Renal cortex interstitium (tissue), 11 donors: Measurements from ENCODE around the gene ZYX. TPM values are rescaled to one million over a fixed set of nuclear protein-coding genes. Genes with fewer than 3 reads are reported as not detected.
"Not testable (repeated sequence)": the region's sequence is repeated elsewhere in the genome, so short reads cannot be mapped to it uniquely, and the experiment has no call there.

ENCODE experiments used
- DNase-seq, 11 donors: peaks; one replicate each; pipeline ENCODE4 v3.0.0-alpha.2; 2013; ENCODE audit warnings: low read depth in 9 of 11, low spot score in 4 of 11; ENCODE audit errors: extremely low read depth in 1 of 11
- polyA plus RNA-seq, 3 donors: library from polyadenylated mRNA; unstranded; fragments of 120-200 nt; gene quantifications; one replicate each; pipeline ENCODE4 v1.2.1, GENCODE V29; 2013; ENCODE audit not compliant: insufficient read length in 3 of 3

Gene ZYX
- polyA plus RNA-seq, 3 donors, result 70.1 to 96.0 (median 92.8) TPM

GRCh38 chr7:143408252-143408685 lies 27.1 kb downstream of the ZYX start:
- DNase-seq, result no peak

DNA sequence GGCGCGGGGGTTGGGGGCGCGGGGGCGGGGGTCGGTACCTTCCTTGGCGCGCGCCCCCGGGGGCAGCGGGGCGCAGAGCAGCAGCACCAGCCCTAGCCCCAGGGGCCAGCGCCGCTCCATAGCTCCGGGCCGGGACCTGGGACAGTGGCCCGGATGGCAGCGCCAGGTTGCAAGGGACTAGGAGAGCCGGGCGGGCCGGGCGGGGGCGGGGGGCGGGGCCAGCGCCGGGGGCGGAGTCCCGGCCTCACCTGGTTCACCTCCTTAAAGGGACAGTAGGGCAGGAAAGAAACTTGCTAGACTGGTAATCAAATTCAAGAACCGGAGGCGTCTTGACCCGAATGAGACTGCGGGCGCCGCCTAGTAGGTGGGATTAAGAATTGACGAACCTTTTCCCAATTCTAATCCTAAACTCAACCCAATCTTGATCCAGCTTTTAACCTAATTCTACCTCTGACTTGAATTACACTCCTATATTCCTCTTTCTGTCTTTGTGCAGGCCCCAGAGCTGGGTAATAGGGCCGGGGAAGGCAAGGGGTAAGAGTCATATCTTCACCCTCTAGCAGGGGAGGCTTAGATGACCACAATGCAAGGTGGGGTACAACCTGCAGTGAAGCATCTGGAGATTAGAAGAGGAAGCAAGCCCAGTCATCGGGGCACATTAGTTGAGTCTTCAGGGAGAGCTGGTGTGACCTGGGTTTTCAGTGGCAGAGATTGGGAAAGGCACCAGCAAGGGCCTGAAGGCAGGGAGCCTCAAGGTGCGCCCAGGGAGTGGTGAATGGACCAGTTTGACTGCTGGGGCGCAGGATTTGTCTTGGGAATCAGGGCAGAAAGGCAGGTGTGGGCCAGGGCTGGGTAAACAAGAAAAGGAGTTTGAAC lies 27.8 kb downstream of the ZYX start, which contains the start of gene EPHA1:
Gene EPHA1 (minus strand): TSS at position 171 of the 876 bp plus-strand sequence. CDS start 51 bp downstream, at position 120.
- peak in 1 of 11 donors; percentile 53 for DNase-seq

DNA sequence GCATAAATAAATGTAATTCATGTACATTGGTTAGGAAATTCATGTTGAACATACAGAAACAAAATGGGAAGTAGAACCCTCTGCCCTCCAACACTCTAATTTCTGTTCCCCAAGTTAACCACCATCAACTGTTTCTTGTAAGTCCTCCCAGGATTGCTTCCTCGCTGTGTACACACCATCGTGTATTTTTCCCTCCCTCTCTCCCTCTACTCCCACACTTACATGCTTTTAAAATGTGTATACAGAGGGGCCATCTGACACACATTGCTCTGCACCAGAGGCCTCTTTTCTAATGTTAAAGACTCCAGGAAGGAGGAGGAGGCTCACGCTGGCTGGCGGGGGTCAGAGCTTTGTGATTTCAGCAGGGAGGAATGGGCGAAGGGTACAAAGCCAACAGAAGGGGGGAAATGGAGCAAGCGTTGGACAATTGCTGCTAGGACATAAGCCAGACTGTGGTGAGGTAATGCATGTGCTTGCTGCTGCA lies 29.4 kb downstream of the ZYX start:
- no peak for DNase-seq

DNA sequence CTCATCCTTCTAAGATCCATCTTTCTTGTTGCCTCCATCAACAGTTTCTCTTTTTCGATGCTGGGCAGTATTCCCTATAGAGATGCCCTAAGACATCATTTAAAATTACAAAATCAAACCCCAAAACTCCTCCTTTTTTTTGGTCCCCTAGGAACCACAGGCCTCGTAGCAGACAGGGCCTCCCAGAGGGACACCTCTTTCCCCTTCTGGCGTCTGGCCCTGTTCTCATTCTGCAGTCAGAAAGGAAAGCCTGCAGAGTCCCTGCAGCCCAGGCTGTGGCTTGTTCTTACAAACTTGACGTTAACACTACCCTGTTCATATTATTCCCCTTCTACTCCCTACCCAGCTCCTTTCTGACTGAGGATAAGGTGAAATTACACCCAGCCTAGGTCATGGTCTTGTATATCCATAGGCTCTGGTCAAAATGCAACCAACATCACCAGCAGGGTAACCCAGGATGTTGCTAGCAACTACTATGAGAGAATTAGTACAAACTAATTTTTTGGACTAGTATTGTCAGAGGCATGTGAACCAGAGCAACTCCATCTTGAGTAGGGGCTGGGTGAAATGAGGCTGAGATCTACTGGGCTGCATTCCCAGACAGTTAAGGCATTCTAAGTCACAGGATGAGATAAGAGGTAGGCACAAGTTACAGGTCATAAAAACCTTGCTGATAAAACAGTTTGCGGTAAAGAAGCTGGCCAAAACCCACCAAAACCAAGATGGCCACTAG lies 31.0 kb downstream of the ZYX start:
- DNase-seq, result no peak

- no peak for DNase-seq
These were observed 32.0 kb downstream of the ZYX start for GRCh38 chr7:143413123-143413522.

- DNase-seq, result not testable (repeated sequence)
These were observed 34.1 kb downstream of the ZYX start for GRCh38 chr7:143415209-143415608.

GRCh38 chr7:143415742-143416397 lies 34.7 kb downstream of the ZYX start:
- no peak for DNase-seq

- no peak for DNase-seq
These were observed 35.5 kb downstream of the ZYX start for GRCh38 chr7:143416565-143417149.

DNA sequence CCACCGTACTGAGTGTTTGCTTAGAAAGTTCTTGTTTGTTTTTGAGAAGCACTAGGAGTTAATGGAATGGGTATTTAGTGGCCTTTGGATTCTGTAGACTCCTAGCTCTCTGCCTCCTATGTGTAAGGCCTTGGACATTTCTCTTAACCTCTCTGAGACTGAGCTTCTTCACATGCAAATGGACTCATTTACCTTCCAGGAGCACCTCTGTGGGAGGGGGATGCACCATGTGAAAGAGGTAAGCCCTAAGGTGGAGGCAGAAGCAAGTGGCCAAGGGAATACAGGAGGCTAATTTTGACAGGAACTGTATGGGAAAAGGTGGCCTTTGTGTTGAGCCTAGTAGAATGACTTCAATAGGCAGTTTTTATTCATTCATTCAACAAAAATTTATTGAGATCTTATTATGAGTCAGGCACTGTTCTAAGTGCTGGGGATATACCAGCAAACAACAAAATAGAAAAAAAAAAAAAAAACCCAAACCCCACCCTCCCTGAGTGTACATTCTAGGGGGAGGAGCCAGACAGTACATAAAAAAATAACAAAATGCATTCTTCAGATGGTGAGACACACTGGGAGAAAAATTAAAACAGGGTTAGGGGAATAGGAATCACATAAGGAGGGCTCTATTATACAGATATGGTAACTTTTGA lies 36.7 kb downstream of the ZYX start:
- no peak for DNase-seq

- DNase-seq, result no peak
These were observed 37.7 kb downstream of the ZYX start for GRCh38 chr7:143418681-143419458.

GRCh38 chr7:143419880-143420279 lies 38.7 kb downstream of the ZYX start:
- no peak for DNase-seq

- DNase-seq, result not testable (repeated sequence)
These were observed 39.5 kb downstream of the ZYX start for GRCh38 chr7:143420624-143421023.

DNA sequence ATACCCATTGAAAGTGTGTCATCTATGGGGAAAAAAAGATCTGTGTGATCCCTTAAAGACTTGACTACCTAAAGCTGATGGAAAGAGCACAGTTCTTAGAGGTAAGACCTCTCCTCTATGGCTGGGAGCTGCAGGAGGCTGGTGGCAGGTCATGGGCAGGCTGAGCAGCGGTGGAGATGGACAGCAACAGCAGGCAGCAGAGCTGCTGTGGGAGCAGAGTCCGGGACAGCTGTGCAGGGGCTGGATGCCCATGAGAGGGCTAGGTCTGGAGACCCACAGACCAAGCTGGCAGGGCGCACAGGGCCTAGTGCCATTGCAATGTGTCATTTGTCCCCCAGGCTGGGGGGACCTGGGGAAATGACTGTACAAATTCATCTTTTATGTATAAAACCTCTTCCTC lies 40.9 kb downstream of the ZYX start:
- DNase-seq, result no peak

- DNase-seq, result not testable (repeated sequence)
These were observed 43.3 kb downstream of the ZYX start for GRCh38 chr7:143424476-143424875.

GRCh38 chr7:143426479-143427142 lies 45.5 kb downstream of the ZYX start:
- DNase-seq, result no peak

DNA sequence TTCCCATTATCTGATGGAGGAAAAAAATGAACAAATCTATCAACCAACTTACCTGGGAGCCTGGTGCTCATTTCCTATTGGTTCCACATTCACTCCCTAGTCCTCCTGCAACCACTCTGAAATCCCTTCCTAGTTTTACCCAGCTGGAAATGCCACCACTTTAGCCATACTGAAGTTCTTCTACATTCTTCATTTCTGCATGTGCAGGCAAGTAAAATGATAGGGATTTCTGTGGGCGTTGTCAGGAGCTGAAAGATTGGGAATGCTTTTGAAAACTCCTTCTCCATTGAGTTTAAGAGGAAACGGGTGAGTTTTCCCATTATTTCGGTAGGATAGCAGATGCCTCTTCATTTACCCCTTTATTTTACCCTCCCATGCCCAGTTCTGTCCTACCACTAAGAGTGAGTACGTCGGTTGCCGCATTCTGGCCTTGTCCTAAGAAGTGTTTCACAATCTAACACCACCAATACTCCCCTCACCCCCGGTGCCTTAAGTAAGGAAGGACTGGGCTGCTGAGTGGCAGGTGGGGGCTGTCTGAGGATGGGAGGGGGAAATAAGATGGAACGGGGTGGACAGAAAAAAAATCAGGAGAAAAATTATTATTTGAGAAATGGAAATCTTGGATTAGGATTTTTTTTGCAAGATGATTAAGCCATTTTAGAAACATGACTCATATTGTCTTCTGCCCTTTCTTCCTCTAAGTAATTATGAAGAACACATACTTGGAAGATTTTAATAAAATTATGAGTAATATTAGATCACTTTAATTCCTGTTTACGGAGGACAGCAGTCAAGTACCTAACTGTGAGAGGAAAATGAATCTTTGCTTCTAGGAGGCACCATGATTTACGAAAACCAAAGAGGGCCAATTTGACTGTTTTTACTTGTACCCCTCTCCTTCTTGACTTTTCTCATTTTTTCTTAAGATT lies 48.9 kb downstream of the ZYX start:
- DNase-seq, result no peak
